GM12864 (cell line): ENCODE measurements around the gene RBMS3.

ENCODE experiments used
- DNase-seq: peaks from one replicate; pipeline ENCODE4 v3.0.0-alpha.2; 2011; ENCODE audit warnings: low read depth
- H3K4me3 ChIP-seq: 2 replicates; pipeline ENCODE4 v1.5.1; 2011; ENCODE audit warnings: mild to moderate bottlenecking, low read depth, low read length, control low read depth
- CTCF ChIP-seq: IDR thresholded peaks from 2 replicates; pipeline ENCODE4 v1.5.1; 2011; ENCODE audit warnings: low read depth, mild to moderate bottlenecking, moderate library complexity, low read length, control low read depth, inconsistent platforms; ENCODE audit errors: missing control alignments

The RBMS3 gene

GRCh38 chr3:29585368-29585767, 304.5 kb downstream of the RBMS3 start:
- TF ChIP-seq CTCF: no peak
- no peak overlapping the region for H3K4me3 ChIP-seq
- DNase-seq: no peak

GRCh38 chr3:29587340-29587739, 306.5 kb downstream of the RBMS3 start:
- no peak for TF ChIP-seq CTCF
- H3K4me3 ChIP-seq: no peak overlapping the region
- no peak for DNase-seq

- no peak overlapping the region for H3K4me3 ChIP-seq
- DNase-seq: no peak
- no peak for TF ChIP-seq CTCF
These were observed 309.1 kb downstream of the RBMS3 start for GRCh38 chr3:29590012-29590411.

- no peak for DNase-seq
- no peak for TF ChIP-seq CTCF
- no peak overlapping the region for H3K4me3 ChIP-seq
These were observed 309.6 kb downstream of the RBMS3 start for GRCh38 chr3:29590461-29590860.

- H3K4me3 ChIP-seq: no peak overlapping the region
- DNase-seq: no peak
These were observed 310.7 kb downstream of the RBMS3 start for GRCh38 chr3:29591579-29591978.

GRCh38 chr3:29593802-29594201, 312.9 kb downstream of the RBMS3 start:
- no peak for DNase-seq
- no peak for TF ChIP-seq CTCF
- no peak overlapping the region for H3K4me3 ChIP-seq

More at GRCh38 chr3:29591579-29591978, 310.7 kb downstream of the RBMS3 start:
- no peak for TF ChIP-seq CTCF

GRCh38 chr3:29594261-29594660, 313.4 kb downstream of the RBMS3 start:
- H3K4me3 ChIP-seq: no peak overlapping the region
- TF ChIP-seq CTCF: no peak
- DNase-seq: no peak
